HG03066 (cell line): ENCODE results near the gene WFDC5.

Source experiments
- ATAC-seq: cut with Tn5 transposase; IDR thresholded peaks from one replicate; pipeline ENCODE4 v1.9.1; 2021; ENCODE audit warnings: low read depth; ENCODE audit not compliant: unreplicated experiment

Gene WFDC5

DNA sequence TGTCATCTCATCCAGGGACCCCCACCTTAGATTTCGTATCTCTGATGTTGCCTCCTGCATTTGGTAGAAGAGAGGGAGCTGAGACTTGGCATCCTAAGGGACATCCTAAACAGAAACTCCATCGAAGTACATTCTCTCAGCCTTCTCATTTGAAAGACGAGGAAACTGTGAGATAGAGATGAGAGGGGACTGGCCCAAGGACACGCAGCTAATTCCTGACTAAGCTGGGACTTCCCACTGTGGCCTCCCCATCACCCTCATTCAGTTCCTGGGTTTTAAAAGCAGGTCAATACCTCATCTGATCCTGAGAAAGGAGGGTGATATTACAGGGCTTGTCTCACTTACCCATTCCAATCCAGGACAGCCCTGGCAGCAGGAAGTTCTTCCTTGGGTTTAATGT, 855 bp upstream of the WFDC5 start:
- no peak for ATAC-seq

DNA sequence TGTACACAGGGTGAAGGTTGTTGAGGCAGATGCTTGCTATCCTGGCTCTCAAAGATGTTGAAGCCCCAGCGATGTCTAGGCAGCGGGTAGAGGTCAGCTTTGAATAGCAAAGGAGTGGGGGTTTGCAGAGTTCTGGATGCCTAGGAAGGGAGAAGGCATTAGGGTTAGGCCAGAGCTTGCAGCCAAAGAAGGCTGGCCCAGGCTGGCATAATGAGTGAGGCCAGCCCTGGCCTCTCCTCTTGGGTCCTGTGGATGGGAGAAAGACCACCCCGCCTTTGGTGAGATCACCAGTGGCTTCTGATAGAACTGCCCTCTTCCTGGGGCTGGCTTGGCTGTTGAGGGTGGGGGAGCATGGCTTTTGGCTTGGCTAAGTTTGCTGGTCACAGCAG, 406 bp upstream of the WFDC5 start:
- no peak for ATAC-seq

DNA sequence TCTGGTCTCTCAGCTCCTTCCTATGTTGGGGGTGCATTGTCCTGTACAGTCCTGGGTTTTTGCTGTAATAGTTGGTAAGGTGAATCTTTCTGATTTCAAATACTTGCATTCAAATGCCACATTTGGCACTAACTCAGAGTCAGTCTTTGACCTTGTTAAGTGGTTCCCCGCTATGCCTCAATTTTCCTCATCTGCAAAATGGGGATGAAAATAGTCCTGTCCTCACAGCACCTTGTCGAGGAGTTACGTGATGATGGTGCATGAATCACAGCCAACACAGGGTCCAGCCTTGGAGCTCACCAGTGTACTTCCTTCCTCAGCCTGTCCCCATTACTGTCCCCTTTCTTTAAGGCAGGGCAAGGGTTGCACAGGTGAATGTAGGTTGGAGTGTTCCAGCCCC, 1.1 kb downstream of the WFDC5 start:
- ATAC-seq, result no peak

DNA sequence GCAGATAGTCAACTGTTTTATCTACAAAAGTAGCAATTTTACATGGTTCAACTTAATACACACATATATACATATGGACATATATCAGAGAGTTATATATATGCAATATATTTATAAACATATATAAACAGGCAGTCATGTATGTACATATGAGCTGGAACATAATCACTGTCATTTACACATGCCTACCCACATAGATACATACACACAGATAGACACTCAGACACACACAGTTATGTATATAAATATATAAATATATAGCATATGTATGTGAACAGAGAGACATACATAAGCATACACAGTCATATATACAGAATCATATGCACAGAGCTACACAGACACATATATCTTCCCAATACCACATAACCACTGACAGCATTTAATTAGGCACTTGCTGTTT, 2.2 kb downstream of the WFDC5 start:
- ATAC-seq, result no peak

DNA sequence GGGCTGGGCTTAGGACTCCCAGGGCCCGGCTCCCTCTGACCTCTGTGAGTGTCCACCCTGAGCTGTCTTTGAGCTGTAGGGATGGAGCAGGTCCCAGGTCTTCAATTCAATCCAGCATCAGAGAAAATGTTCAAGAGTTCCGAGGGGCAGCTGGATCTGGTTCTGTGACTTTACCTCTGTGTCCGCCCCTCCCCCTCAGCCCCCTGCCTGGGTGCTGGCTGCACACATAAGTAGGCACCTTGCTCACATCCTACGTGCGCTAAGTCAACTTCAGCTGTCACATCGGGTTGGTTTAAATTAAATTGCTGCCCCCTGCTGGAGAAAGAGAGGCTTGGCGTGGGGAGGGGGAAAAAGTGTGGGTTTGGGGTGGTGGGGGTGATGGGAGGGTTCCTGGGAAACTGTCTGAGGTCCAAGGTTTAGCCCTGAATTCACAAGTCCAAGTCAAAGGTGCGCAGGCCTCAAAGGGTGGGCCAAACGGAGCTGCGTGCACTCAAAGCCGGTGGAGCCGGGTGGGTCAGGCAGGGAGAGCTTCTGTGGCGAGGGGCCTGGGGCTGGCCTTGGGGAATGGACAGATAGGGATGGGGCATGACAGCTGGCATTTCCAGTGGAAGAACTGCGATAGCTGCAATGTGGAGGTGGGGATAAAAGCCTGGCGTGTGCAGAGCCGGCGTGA, 3.0 kb downstream of the WFDC5 start:
- ATAC-seq, result no peak

DNA sequence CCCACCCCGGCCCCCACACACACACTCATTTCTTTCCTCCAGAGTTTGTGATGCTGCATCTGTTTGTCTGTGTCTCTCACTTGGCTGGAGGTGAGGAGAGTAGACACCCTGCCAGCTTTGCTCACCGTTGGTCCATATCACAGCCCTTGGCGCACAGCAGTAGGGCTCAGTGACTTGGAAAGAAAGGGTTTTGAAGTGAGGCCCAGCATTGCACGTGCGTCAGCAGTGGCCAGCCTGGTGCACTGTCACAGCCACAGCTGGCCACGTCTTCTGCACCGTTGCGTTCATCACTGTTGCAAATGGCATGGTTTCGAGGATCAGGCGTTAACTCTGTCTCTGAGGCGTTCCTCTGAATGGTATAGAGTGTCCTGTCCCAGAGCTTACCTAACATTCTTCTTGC, 3.7 kb downstream of the WFDC5 start:
- ATAC-seq, result no peak

DNA sequence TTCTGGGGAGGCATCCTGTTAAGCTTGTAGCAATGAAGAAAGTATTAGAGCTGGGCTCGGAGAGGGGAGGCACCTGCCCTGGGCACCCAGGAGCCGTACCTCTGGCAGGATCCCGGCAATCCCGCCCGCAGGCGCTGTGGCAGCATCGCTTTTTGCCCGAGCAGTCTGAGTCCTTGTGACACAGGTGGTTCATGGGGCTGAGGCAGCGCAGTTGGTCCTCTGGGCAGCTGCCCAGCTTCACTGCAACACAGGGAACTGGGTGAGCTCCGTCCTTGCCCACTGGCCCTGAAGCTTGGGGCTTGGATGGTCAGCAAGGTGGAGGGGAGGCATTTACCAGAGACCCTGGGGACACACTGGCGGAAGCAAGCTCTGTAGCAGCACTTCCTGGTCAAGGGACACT, 4.7 kb downstream of the WFDC5 start:
- ATAC-seq, result no peak

DNA sequence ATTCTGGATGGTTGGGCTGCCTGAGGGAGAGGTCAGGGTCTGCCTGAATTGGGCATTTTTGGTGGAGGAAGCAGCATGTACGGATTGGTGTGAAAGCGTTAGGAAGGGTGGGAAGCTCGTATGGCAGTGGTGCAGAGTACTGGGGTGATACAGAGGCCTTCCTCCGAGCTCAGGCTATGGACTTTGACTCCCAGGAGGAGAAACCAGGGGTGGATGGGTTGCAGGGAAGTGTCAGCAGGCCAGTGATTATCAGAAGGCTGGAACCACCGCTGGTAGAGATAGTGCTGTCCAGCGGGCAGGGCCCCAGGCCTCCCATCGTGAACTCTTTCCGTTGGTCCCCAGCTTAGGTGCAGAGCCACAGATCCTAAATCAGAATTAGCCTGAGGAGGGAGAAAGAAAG, 5.3 kb downstream of the WFDC5 start:
- ATAC-seq, result no peak

DNA sequence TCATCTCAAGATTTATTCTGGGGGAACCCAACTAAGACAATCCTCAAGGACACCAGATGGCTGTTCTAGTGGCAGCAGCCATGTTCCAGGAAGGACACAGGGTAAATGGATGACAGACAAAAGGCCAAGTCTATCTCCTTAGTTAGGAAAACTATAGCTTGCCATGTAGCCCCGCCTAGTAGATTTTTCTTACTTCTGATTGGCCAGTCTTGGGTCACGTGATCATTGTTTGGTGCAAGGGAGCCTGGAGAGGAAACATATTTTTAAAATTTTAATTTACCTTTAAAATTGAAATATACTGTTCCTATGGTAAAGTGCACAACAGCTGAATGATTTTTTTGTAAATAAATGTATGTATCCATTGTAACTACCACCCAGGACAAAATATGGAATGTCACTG, 9.7 kb downstream of the WFDC5 start:
- no peak for ATAC-seq

DNA sequence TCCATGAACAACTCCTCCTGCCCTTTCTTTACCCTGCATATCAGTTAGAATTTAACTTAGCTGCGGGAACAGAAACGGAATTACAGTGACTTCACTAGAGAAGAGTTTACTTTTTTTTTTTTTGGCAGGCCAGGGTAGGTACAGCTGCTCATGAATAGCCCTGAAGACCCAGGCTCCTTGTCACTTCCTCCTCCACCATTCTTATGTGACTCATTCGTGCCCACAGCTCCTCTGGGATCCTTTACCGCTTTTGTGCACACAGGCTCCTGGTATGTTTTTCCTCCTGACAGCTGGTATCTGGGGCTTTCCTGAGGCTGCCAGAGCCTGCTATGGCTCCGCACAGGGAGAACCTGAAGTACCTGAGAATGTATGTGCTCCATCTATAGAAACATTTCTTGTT, 10.2 kb downstream of the WFDC5 start:
- ATAC-seq, result no peak

DNA sequence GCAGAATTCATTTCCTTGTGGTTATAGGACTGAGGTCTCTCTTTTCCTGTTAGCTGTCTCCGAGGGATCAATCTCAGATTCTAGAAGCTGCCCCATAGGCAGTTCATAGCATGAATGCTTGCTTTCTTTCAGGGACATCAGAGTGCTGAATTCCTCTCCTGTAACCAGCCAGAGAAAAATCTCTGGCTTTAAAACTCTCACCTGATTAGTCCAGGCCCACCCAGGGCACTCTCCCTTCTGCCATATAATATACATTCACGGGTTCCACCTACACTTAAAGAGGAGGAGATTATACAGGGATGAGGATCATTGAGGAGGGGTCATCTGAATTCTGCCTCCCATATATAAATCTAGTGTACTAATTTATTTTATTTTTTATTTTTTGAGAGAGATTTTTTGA, 11.9 kb downstream of the WFDC5 start:
- no peak for ATAC-seq

DNA sequence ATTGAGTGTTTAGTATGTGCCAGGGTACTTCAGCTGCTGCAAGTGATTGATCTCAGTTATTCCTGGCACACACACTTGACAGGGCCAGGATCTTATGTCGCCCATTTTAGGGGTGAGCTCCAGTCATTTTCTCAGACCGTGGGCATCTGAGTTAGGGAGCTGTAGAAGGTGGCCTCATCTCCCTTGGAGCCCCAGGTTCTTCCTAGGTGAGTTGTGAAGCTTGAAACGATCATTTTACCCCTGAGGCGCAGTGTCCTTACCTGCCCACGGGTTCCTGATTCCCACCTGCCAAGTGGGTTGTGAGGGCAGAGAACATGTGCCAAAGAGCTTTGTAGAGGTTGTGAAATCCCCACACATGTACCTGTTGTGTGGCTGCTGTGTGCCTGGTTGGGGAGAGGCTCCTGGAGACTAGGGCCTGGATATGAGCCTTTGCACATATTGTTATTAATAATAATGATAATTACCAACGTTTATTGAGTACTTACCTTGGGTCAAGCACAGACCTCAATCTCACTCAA, 13.6 kb downstream of the WFDC5 start:
- no peak for ATAC-seq

DNA sequence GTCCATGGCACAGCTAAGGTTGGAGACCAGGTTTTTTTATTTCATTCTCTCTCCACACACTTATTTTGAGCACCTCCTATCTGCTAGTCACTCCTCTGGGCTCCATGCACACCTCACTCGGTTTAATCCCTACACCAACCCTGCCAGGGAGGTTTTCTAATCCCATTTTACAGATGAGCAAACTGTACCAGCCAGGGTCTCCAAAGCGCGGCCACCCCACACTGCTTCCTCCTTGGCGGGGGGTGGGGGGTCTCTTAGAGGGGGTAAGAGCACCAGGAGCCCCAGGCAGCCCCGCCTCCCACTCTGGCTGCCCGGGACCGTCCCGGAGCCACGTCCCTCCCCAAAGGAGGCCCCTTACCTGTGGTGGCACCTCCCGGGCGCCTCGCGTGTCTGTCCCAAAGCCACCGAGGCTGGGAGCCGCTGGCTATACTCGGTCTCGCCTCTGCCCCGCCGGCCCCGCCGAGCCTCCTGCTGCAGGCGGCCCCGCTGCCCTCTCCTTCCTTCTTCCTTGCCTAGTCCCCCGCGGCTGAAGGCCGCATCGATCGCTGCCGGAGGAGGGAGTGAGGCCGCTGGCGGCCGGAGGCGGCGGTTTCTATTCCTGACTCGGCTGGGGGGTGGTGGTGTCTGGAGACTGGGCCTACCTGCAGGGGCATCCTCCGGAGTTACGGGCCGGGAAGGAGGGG, 14.3 kb downstream of the WFDC5 start, which contains the start of gene KCNS1:
TSS of gene KCNS1 (minus strand) at position 565 of the 683 bp plus-strand sequence. CDS start 1,891 bp downstream, outside the sequence.
- ATAC-seq, result no peak

DNA sequence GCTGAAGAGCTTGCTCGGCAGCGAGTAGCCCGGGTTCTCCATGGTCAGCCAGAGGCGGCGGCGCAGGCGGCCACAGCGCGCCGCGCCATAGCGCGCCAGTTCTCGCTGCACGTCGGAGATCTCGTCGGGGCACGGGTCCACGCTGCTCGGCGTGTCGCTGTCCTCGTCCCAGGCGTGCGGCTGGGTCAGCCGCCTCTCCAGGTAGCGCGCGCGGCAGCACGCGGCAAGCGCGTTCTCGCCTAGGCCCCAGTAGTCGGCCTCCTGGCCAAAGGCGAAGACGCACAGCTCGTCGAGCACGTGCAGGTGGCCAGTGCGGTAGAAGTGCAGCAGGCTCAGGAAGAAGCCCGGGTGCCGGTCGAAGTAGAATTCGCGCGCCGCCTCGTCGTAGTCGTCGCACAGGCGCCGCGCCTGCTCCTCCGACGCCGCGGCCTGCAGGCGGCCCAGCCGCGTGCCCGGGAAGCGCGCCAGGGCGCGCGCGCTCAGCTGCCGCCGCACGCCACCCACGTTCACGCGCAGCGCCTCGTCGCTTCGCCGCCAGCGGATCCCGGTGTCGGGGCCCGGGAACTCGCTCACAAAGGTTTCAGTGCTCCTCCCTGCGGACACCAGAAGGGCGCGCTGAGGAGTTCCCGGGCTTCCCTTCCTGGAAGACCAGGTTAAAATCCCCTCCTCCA, 16.7 kb downstream of the WFDC5 start:
- no peak for ATAC-seq

DNA sequence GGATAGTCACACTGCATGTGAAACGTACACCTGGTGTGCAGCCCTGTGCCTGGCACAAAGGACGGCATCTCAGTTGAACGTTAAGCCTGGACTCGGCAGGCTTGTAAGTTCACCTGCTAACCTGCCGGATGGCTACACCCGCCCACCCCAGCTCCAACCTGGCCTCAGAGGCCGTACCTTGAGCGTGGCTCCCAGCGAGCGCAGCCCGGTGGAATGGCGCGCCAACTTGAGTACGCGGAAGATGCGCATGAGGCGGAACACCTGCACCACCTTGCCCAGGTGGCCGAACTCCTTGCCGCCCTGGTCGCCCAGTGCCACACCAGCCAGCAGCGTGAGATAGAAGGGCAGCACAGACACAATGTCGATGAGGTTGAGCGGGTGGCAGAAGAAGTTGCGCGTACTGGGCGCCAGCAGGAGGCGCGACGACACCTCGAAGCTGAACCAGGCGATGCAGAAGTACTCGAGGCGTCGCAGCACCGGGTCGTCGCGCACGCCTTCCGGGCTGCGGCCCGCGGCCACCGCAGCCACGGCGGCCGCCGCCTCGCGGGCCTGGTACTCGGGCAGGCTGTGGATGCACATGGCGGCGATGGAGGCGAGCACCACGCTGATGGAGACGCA, 17.4 kb downstream of the WFDC5 start:
- ATAC-seq, result no peak

DNA sequence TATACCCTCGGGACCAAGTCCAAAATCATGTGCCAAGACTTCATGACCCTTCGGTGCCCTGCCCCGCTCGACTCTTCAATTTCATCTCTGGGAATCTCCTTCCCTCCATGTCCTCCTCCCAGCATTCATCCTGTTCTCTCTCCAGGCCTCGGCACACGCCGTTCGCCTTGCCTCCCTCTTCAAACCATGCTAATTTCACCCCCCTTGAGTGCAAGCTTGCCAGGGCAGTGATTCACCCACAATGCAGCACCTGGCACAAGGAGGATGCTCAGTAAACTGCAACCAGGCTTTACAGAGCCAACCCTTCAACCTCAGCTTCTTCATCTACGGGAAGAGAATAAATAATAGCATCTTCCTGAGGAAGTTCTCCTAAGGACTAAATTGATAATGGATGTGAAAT, 18.2 kb downstream of the WFDC5 start:
- no peak for ATAC-seq

DNA sequence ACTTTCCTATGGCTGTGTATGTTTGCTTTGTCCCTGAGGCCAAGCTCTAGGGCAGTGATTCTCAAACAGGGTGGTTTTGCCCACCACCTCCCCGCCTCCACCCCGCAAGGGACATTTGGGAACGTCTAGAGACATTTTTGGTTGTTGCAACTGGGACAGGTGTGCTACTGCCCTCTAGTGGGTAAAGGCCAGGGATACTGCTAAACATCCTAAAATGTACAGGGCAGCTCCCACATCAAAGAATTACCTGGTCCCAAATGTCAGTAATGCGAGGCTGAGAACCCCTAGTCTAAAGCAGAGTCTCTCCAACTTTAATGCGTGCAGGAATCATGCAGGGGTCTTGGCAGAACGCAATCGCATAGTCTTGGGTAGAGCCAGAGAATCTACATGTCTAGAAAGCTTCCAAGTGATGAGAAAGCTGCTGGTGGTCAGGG, 19.2 kb downstream of the WFDC5 start:
- ATAC-seq, result no peak

DNA sequence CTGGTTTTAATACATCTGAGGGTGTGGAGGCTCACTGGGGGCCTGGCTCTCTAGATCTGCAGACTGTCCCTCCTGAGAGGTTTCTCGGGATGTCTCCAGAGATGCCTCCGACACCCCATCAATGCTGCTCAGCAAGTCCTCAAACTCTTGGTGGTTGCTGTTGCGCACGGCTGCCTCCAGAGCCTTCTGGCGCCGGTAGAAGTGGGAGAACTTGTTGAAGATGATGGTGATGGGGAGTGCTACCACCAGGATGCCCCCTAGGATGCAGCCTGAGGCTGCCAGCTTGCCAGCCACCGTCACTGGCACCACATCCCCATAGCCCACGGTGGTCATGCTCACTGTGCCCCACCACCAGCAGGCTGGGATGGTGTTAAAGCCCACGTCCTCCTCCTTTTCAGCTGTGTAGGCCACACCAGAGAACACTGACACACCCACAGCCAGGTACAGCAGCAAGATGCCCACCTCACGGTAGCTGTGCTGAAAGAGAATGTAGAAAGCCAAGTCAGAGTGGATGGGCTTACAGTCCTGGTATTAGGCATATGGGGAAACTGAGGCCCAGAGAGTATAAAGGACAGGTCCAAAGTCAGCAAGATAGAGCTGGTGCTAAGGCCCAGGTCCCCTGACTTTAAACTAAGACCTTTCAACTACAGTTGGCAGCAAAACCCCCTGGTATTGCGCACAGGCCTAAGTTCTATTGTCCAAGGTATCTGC, 20.0 kb downstream of the WFDC5 start:
- no peak for ATAC-seq

DNA sequence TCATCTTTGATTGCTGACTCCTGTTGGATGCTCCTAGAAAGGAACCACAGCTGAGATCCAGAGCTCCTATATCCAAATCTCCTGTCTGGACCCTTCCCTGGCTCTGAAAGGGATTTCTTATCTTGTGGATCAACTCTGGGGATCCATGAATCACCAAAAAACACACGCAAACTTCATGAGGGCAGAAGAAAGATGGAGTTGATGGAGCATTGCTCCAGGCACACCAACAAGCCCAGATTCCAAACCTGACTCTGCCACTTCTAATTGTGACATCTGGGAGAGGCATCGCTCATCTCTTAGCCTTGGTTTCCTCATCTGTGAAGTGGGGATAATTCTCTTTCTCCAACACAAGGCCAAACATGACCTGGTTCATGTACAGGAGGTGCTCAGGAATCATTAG, 20.8 kb downstream of the WFDC5 start:
- no peak for ATAC-seq

DNA sequence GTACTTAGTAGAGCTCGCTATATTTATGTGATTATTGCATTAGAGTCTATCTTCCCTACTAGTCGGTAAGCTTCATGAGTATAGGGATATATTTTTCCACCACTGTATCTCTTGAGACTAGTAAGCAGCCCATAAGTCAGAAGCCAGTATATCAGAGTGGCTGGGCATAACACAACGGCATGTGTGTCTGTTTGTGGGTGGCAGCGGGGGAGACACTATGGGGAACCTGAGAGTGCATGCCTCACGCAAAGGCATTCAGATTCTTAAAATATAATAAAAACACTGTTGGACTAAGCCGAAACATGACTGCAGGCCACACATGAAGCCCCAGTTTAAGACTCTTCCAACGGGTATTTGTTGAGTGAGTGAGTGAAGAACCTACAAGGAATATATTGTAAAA, 22.1 kb downstream of the WFDC5 start:
- ATAC-seq, result no peak

DNA sequence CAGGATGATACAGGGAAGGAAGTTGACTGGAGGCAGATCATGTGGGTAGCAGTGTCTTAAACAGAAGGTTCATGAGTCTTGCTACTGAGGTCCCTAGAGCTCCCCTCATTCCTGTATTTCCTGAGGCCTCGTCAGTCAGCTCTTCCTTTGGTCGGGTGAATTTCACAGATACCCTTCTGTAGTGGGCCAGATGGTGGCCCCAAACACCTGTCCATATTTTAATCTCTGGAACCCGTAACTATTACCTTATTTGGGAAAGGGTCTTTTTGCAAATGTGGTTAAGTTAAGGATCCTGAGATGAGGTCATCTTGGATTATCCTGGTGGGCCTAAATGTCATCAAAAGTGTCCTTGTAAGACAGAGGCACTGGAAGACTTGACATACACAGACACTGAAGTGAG, 23.6 kb downstream of the WFDC5 start:
- no peak for ATAC-seq
